ENCODE results near the gene BCAN.

The BCAN gene

DNA sequence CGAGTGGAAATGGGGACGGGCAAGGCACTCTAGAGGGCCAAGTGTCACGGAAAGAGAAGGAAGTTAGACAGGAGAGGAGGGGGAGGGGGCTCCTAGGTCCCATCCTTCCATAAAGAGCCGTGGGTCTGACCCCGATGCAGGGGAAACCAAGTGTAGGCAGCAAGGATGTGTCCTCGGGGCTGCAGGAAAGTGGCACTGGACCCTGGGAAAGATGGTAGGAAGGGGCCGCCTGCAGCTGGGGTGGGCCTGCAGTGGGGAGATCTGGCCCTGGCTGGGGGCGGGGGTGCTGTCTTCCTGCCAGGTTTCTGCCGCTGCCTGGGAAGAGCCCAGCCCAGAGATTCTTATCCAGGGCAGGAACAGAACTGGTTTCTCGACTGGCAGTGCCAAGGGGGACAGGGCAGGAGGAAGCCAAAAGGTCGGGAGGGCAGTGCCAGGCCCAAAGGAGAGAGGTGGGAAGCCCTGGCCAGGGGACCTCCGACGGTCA, 50.6 kb downstream of the BCAN start:
- H2AFZ ChIP-seq, result peak overlapping the region; percentile 68
- TF ChIP-seq, protein P1, sequence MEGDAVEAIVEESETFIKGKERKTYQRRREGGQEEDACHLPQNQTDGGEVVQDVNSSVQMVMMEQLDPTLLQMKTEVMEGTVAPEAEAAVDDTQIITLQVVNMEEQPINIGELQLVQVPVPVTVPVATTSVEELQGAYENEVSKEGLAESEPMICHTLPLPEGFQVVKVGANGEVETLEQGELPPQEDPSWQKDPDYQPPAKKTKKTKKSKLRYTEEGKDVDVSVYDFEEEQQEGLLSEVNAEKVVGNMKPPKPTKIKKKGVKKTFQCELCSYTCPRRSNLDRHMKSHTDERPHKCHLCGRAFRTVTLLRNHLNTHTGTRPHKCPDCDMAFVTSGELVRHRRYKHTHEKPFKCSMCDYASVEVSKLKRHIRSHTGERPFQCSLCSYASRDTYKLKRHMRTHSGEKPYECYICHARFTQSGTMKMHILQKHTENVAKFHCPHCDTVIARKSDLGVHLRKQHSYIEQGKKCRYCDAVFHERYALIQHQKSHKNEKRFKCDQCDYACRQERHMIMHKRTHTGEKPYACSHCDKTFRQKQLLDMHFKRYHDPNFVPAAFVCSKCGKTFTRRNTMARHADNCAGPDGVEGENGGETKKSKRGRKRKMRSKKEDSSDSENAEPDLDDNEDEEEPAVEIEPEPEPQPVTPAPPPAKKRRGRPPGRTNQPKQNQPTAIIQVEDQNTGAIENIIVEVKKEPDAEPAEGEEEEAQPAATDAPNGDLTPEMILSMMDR (IDR thresholded peaks at IDR 0.05), result no peak
- no peaks in the 10 kb centered on the region for H3K27me3 ChIP-seq (ENCODE audit: control insufficient read depth, insufficient read depth, low read length)
- peaks cover 20% of the 10 kb centered on the region for H3K4me1 ChIP-seq
- no peak overlapping the region for H3K9ac ChIP-seq
- H3K79me2 ChIP-seq, result no peaks in the 10 kb centered on the region
- H3K4me2 ChIP-seq (ENCODE audit: low read length), result peak overlapping the region; percentile 50
- H3K4me3 ChIP-seq (ENCODE audit: low read depth, low read length), result peak overlapping the region; percentile 17
- peak overlapping the region; percentile 85 for H3K27ac ChIP-seq
- H3K36me3 ChIP-seq (ENCODE audit: control insufficient read depth, insufficient read depth, low read length), result no peaks in the 10 kb centered on the region
- no peaks in the 10 kb centered on the region for H3K9me3 ChIP-seq (ENCODE audit: control insufficient read depth, low read length)

DNA sequence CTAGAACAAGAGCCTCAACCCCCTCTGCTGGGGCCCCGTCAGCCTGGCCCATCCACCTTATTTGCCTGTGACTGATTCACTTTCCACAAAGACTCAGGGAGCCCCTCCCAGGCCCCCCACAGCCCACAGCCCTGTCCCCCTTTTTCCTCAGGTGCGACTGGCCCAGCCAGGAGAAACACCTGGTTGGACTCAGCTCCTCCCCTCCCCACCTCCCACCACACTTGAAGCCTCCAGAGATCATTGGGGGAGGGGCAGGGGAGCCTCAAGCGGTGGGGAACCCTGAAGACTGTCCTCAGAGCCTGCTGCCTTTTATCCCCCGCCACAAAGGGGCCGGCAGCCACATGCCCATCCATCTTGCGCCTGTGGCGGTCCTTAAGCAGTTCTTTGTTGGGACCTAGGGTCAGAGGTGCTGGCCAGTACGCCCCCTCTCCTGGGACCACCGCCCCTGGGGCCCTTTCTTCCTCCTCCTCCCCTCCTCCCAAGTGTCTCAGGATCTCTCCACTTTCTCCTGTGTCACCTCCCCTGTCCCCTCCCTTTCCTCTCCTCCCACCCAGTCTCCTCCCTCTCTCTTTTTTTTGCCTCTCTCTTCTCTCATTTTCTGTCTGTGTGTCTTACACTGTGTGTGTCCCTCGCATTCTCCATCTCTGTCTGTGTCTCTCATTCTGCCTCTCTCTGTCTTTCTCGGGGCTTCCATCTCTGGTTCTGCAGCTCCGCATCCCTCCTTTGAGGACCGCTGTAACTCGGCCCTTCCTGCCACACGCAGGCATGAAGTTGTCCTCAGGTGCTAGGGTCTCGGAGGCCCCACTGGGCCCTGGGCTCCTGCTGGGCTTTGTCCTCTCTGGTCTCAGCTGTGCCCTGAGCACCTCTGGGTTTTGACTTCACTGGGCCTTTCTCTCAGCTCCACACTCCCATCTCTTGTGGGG, 51.3 kb downstream of the BCAN start:
- Histone ChIP-seq H3K4me3 (ENCODE audit: low read depth, low read length) (peak overlapping the region; percentile 17), H3K4me2 (ENCODE audit: low read length) (peak overlapping the region; percentile 50), H3K4me1 (peaks cover 22% of the 10 kb centered on the region), H3K79me2 (no peaks in the 10 kb centered on the region), H3K9me3 (ENCODE audit: control insufficient read depth, low read length) (no peaks in the 10 kb centered on the region), H3K9ac (no peak overlapping the region), H2AFZ (peak overlapping the region; percentile 61), H3K27me3 (ENCODE audit: control insufficient read depth, insufficient read depth, low read length) (no peaks in the 10 kb centered on the region), H3K27ac (peak overlapping the region; percentile 85), H3K36me3 (ENCODE audit: control insufficient read depth, insufficient read depth, low read length) (no peaks in the 10 kb centered on the region)
- TF ChIP-seq, protein P1 (IDR thresholded peaks at IDR 0.05), result no peak

DNA sequence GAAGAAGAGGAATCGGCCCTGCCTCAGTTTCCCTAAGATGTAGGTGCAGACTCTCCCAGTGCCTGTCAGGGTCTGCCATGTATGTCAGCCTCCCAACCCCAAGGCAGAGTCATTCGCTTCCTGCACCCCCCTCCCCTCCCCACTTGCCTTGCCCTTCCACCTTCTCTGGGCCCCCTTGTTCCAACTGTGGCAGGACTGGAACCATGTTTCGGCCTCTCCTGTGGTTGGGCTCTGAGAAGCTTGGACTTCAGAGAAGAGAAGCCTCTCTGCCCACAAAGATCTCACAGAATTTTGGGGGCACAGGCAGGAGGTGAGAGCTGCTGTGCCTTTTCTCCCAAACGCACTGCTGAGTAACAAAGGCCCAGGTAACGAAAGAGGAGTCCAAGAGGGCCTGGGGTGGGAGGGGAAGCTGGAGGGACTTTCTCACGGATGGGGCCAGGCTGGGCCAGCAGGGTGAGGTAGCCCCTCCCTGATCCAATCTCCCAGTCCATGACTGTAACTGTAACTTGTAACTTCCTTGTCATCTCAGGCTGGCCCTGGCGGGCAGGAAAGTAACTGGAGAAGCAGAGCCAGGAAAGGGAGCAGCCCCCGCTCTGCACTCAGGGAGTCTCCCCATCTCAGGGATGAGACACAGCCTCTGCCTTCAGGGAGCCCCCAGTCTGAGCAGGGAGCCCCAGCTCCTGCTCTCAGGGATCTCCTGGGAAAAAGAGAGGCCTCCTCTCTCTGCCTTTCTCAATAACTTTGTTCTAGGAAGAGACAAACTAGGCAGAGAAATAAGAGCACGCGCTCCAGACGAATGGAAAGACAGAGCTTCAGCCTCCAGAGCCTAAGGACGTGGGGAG, 52.2 kb downstream of the BCAN start:
- peak overlapping the region; percentile 85 for H3K27ac ChIP-seq
- H2AFZ ChIP-seq, result peak overlapping the region; percentile 61
- TF ChIP-seq, protein P1 (IDR thresholded peaks at IDR 0.05), result no peak
- H3K9me3 ChIP-seq (ENCODE audit: control insufficient read depth, low read length), result no peaks in the 10 kb centered on the region
- no peaks in the 10 kb centered on the region for H3K36me3 ChIP-seq (ENCODE audit: control insufficient read depth, insufficient read depth, low read length)
- H3K4me2 ChIP-seq (ENCODE audit: low read length), result peak overlapping the region; percentile 15
- H3K79me2 ChIP-seq, result no peaks in the 10 kb centered on the region
- peaks cover 22% of the 10 kb centered on the region for H3K4me1 ChIP-seq
- H3K9ac ChIP-seq, result no peak overlapping the region
- H3K4me3 ChIP-seq (ENCODE audit: low read depth, low read length), result no peak overlapping the region
- H3K27me3 ChIP-seq (ENCODE audit: control insufficient read depth, insufficient read depth, low read length), result no peaks in the 10 kb centered on the region

DNA sequence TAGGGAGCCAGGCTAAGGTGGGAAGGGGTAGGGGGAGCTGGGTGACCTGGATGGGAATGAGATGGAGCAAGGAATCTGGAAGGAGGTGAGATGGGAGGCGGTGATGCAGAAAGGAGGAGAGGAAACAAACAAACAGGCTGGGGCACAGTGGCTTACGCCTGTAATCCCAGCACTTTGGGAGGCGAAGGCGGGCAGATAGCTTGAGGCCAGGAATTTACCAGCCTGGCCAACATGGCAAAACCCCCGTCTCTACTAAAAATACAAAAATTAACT, 52.7 kb downstream of the BCAN start:
- Histone ChIP-seq H2AFZ (peak overlapping the region; percentile 61), H3K4me1 (peaks cover 19% of the 10 kb centered on the region), H3K4me2 (ENCODE audit: low read length) (peak overlapping the region; percentile 15), H3K27ac (peak overlapping the region; percentile 85), H3K9me3 (ENCODE audit: control insufficient read depth, low read length) (no peaks in the 10 kb centered on the region), H3K79me2 (no peaks in the 10 kb centered on the region), H3K27me3 (ENCODE audit: control insufficient read depth, insufficient read depth, low read length) (no peaks in the 10 kb centered on the region), H3K36me3 (ENCODE audit: control insufficient read depth, insufficient read depth, low read length) (no peaks in the 10 kb centered on the region), H3K9ac (no peak overlapping the region), H3K4me3 (ENCODE audit: low read depth, low read length) (no peak overlapping the region)
- TF ChIP-seq, protein P1 (IDR thresholded peaks at IDR 0.05), result no peak

Data from parathyroid adenoma (tissue), 2 donors.